OCI-LY1 (cell line): ENCODE results near the gene CDH7.

Source experiments
- H2AFZ ChIP-seq: fragments of 200-600 bp; sonication (generic), shearing (Covaris generic); 2 replicates; pipeline ENCODE4 v1.6.0; 2014; ENCODE audit warnings: antibody characterized with exemption, mild to moderate bottlenecking, low read length
- H3F3A ChIP-seq: fragments of 200-600 bp; sonication (generic), shearing (Covaris generic); 2 replicates; pipeline ENCODE4 v1.6.0; 2014; ENCODE audit warnings: mild to moderate bottlenecking, antibody characterized with exemption, low read length, moderate library complexity; ENCODE audit not compliant: insufficient read depth
- H3K27ac ChIP-seq: fragments of 200-600 bp; sonication (generic); 2 replicates; pipeline ENCODE4 v1.5.1; 2014; ENCODE audit warnings: low read length, mixed run types, mild to moderate bottlenecking, low read depth; ENCODE audit not compliant: poor library complexity, severe bottlenecking
- H3K27me3 ChIP-seq: fragments of 200-600 bp; sonication (generic); 2 replicates; pipeline ENCODE4 v1.6.0; 2014; ENCODE audit warnings: antibody characterized with exemption, mild to moderate bottlenecking, low read length, moderate library complexity; ENCODE audit not compliant: insufficient read depth
- H3K36me3 ChIP-seq: fragments of 200-600 bp; sonication (generic); 2 replicates; pipeline ENCODE4 v1.6.1; 2014; ENCODE audit warnings: mild to moderate bottlenecking, antibody characterized with exemption, low read length, moderate library complexity, mixed read lengths; ENCODE audit not compliant: insufficient read depth
- H3K4me1 ChIP-seq: fragments of 200-600 bp; sonication (generic); 2 replicates; pipeline ENCODE4 v1.5.1; 2014; ENCODE audit warnings: mild to moderate bottlenecking, low read length, moderate library complexity; ENCODE audit not compliant: insufficient read depth, severe bottlenecking
- H3K4me2 ChIP-seq: fragments of 200-600 bp; sonication (generic), shearing (Covaris generic); 2 replicates; pipeline ENCODE4 v1.6.1; 2014; ENCODE audit warnings: low read length
- H3K4me3 ChIP-seq: fragments of 200-600 bp; sonication (generic); 2 replicates; pipeline ENCODE4 v1.5.1; 2014; ENCODE audit warnings: low read length, low read depth, mild to moderate bottlenecking, mixed read lengths; ENCODE audit not compliant: poor library complexity, severe bottlenecking
- H3K79me2 ChIP-seq: fragments of 200-600 bp; shearing (Covaris generic); 2 replicates; pipeline ENCODE4 v1.6.1; 2016; ENCODE audit warnings: mixed run types, low read length, mixed read lengths; ENCODE audit not compliant: insufficient read depth
- H3K9ac ChIP-seq: fragments of 200-600 bp; sonication (generic), shearing (Covaris generic); 2 replicates; pipeline ENCODE4 v1.6.1; 2014; ENCODE audit warnings: mild to moderate bottlenecking, low read length, mixed read lengths
- H3K9me2 ChIP-seq: fragments of 200-600 bp; sonication (generic), shearing (Covaris generic); 2 replicates; pipeline ENCODE4 v1.6.1; 2014; ENCODE audit warnings: low read depth, mild to moderate bottlenecking, low read length, mixed read lengths
- H3K9me3 ChIP-seq: fragments of 200-600 bp; shearing (Covaris generic); 2 replicates; pipeline ENCODE4 v1.6.1; 2014; ENCODE audit warnings: low read length, mixed read lengths
- H4K20me1 ChIP-seq: fragments of 200-600 bp; sonication (generic), shearing (Covaris generic); 2 replicates; pipeline ENCODE4 v1.6.0; 2016; ENCODE audit warnings: mild to moderate bottlenecking, low read length; ENCODE audit not compliant: insufficient read depth
- CTCF ChIP-seq: fragments of 200-600 bp; sonication (generic), shearing (Covaris generic); IDR thresholded peaks from 2 replicates; pipeline ENCODE4 v1.5.1; 2017; ENCODE audit warnings: mild to moderate bottlenecking, antibody characterized with exemption, low read length, moderate library complexity, mixed read lengths
- EZH2 ChIP-seq: fragments of 200-600 bp; sonication (generic), shearing (Covaris generic); IDR thresholded peaks from 2 replicates; pipeline ENCODE4 v1.8.0; 2017; ENCODE audit warnings: borderline replicate concordance, mixed run types, mild to moderate bottlenecking, antibody characterized with exemption, low read length, moderate library complexity, mixed read lengths

Gene CDH7

GRCh38 chr18:65815506-65815905 lies 64.7 kb downstream of the CDH7 start:
- no peaks in the 10 kb centered on the region for H3F3A ChIP-seq
- no peaks in the 10 kb centered on the region for H3K9me3 ChIP-seq
- H3K9ac ChIP-seq: no peak overlapping the region
- H3K27me3 ChIP-seq: no peaks in the 10 kb centered on the region
- no peak overlapping the region for H3K4me3 ChIP-seq
- no peaks in the 10 kb centered on the region for H3K79me2 ChIP-seq
- no peaks in the 10 kb centered on the region for H3K9me2 ChIP-seq
- H3K4me2 ChIP-seq: no peak overlapping the region
- no peaks in the 10 kb centered on the region for H4K20me1 ChIP-seq
- H3K4me1 ChIP-seq: no peaks in the 10 kb centered on the region
- no peak overlapping the region for H3K27ac ChIP-seq
- no peaks in the 10 kb centered on the region for H3K36me3 ChIP-seq
- no peak overlapping the region for H2AFZ ChIP-seq
- TF ChIP-seq CTCF: no peak
- TF ChIP-seq EZH2: no peak

DNA sequence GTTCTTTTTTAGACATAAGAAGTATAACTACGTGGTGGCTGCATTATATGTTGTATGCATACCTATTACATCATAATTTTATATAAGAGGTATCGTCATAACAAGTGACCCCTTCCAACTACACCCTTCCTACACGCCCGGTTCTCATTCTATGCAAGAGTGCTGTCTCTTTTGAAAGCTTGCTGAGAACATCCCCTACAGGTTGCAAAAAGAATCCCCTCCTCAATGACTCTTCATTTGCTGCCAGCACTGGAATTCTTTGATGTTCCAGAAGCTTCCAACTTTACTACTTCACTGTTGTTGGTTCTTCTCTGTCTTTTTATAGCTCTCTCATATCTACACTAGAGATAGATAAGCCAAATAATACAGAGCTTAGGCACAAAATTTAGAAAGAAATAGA lies 66.4 kb downstream of the CDH7 start:
- H2AFZ ChIP-seq: no peak overlapping the region
- H3K36me3 ChIP-seq: no peaks in the 10 kb centered on the region
- no peak overlapping the region for H3K4me3 ChIP-seq
- H3K27me3 ChIP-seq: no peaks in the 10 kb centered on the region
- no peaks in the 10 kb centered on the region for H3K9me3 ChIP-seq
- no peak overlapping the region for H3K9ac ChIP-seq
- TF ChIP-seq EZH2 (no peak), CTCF (no peak)
- H3K4me2 ChIP-seq: no peak overlapping the region
- no peak overlapping the region for H3K27ac ChIP-seq
- no peaks in the 10 kb centered on the region for H3K9me2 ChIP-seq
- no peaks in the 10 kb centered on the region for H3F3A ChIP-seq
- no peaks in the 10 kb centered on the region for H3K79me2 ChIP-seq
- H3K4me1 ChIP-seq: no peaks in the 10 kb centered on the region
- no peaks in the 10 kb centered on the region for H4K20me1 ChIP-seq

GRCh38 chr18:65821911-65822310 lies 71.1 kb downstream of the CDH7 start:
- Histone ChIP-seq H3K79me2 (no peaks in the 10 kb centered on the region), H4K20me1 (no peaks in the 10 kb centered on the region), H3K4me2 (no peak overlapping the region), H3K36me3 (no peaks in the 10 kb centered on the region), H3K27me3 (no peaks in the 10 kb centered on the region), H3K4me3 (no peak overlapping the region), H3K27ac (no peak overlapping the region), H3K9ac (no peak overlapping the region), H2AFZ (no peak overlapping the region), H3K9me3 (no peaks in the 10 kb centered on the region), H3K9me2 (no peaks in the 10 kb centered on the region), H3K4me1 (no peaks in the 10 kb centered on the region), H3F3A (no peaks in the 10 kb centered on the region)
- TF ChIP-seq CTCF (no peak), EZH2 (no peak)
